ENCODE results near the gene INPP4B. TPM values are rescaled to one million over a fixed set of nuclear protein-coding genes. Genes with fewer than 3 reads are reported as not detected.
"Not testable (repeated sequence)": the region's sequence is repeated elsewhere in the genome, so short reads cannot be mapped to it uniquely, and the experiment has no call there.

Gene INPP4B
- total RNA-seq, 2 experiments from 2014 or later: 43.7 to 44.7 TPM

DNA sequence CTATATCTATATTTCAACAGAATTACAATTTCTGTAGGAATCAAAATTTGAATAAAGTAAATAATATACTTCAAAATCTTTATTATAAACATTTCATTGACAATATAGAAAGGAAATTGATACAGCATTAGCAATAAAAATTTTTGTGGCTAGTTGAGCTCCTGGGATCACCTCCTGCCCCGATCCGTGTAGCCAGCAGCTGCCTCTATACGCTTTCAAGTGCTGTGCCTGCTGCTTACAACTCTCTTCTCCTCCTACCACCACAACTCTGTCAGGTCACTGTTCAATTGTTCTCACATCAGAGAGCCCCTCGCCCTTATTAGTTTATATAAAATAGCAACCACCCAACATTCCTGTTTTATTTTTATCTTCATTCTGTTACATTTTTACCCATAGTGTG lies 27.6 kb downstream of the INPP4B start:
- ATAC-seq (no peak), DNase-seq (no peak)
- H3K9me3 Mint-ChIP-seq (ENCODE audit: insufficient read depth): no peaks in the 10 kb centered on the region
- H3K4me3 Mint-ChIP-seq: no peak overlapping the region
- no peaks in the 10 kb centered on the region for H3K36me3 Mint-ChIP-seq (ENCODE audit: low read depth)
- CTCF ChIA-PET: no interaction called here
- POLR2A ChIA-PET: no interaction called here
- H3K4me1 Mint-ChIP-seq (ENCODE audit: low read depth): peaks cover 17% of the 10 kb centered on the region
- H3K27ac Mint-ChIP-seq: no peak overlapping the region
- no peaks in the 10 kb centered on the region for H3K27me3 Mint-ChIP-seq (ENCODE audit: low read depth)

DNA sequence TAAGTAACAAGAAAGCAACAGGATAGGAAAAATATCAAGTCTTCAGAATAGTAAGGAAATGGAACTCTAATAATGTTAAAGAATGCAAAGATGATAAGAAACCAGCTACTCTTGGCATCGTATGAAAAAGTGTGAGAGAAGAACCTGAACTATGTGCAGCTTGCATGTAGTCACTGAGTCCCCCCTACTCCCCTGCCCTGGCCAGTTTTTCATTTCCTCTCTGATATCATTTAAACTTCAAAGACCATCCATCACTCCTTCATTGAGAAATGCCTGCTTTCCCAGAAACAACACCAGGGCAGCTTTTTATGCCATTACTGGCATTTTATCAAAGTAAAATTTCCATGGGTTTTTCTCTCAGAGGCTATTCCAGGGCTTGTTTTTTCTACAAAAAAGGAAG lies 28.1 kb downstream of the INPP4B start:
- Mint-ChIP-seq H3K27me3 (ENCODE audit: low read depth) (no peaks in the 10 kb centered on the region), H3K36me3 (ENCODE audit: low read depth) (no peaks in the 10 kb centered on the region), H3K4me1 (ENCODE audit: low read depth) (peaks cover 17% of the 10 kb centered on the region), H3K9me3 (ENCODE audit: insufficient read depth) (no peaks in the 10 kb centered on the region), H3K27ac (no peak overlapping the region), H3K4me3 (no peak overlapping the region)
- DNase-seq (no peak), ATAC-seq (no peak)
- ChIA-PET POLR2A (interaction anchor here (0.6 kb wide), 1 partner anchor 364 kb away, joined by 3 read pairs; no protein-coding TSS in a partner anchor), CTCF (no interaction called here)

DNA sequence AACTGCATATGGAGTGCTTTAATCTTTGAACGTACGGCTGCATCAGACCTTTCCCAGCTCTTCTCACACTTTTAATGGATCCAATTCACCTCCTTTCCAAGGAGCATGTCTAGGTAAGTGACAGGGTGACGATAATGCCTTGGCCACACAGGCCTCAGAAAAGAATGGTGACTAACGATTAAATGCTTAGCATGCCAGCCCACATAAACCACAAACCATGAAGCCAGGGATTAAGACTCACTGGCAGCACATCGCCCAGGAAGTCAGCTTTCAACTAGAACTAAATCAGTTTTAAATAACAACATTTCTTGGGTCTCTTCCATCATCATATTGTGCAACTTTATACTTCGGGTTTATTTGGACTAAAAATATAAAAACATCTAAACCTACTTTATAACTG lies 28.7 kb downstream of the INPP4B start:
- Mint-ChIP-seq H3K27ac (peak overlapping the region; percentile 2), H3K36me3 (ENCODE audit: low read depth) (no peaks in the 10 kb centered on the region), H3K4me3 (no peak overlapping the region), H3K4me1 (ENCODE audit: low read depth) (peaks cover 17% of the 10 kb centered on the region), H3K27me3 (ENCODE audit: low read depth) (no peaks in the 10 kb centered on the region), H3K9me3 (ENCODE audit: insufficient read depth) (no peaks in the 10 kb centered on the region)
- ChIA-PET CTCF (no interaction called here), POLR2A (interaction anchor here (0.6 kb wide), 1 partner anchor 364 kb away, joined by 3 read pairs; no protein-coding TSS in a partner anchor)
- ATAC-seq (peak; percentile 83), DNase-seq (peak; percentile 68)

DNA sequence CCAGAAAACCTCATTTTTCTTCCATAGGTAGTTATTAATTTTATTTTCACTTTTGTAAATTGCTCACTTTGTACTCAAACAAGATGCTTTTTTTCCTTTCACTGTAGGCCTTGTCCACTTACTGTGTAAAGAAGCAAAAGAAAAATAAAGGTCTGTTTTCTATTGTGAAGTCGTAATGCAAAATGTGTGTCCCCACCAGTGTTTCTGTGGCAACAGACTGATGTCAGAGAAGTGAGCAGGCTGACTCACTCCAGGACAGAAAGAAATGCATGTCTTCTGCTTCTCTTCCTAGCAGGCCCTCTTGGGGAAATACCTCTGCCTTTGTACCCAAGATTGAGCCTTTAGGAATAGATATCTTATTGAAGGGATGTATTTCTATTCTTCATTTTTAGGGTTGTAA lies 30.3 kb downstream of the INPP4B start:
- Mint-ChIP-seq H3K36me3 (ENCODE audit: low read depth) (no peaks in the 10 kb centered on the region), H3K27me3 (ENCODE audit: low read depth) (no peaks in the 10 kb centered on the region), H3K9me3 (ENCODE audit: insufficient read depth) (no peaks in the 10 kb centered on the region), H3K27ac (no peak overlapping the region), H3K4me1 (ENCODE audit: low read depth) (peaks cover 22% of the 10 kb centered on the region), H3K4me3 (no peak overlapping the region)
- POLR2A ChIA-PET: interaction anchor here (0.7 kb wide), 1 partner anchor 502 kb away, joined by 3 read pairs; no protein-coding TSS in a partner anchor
- ATAC-seq (peak; percentile 53), DNase-seq (peak; percentile 30)
- CTCF ChIA-PET: no interaction called here

DNA sequence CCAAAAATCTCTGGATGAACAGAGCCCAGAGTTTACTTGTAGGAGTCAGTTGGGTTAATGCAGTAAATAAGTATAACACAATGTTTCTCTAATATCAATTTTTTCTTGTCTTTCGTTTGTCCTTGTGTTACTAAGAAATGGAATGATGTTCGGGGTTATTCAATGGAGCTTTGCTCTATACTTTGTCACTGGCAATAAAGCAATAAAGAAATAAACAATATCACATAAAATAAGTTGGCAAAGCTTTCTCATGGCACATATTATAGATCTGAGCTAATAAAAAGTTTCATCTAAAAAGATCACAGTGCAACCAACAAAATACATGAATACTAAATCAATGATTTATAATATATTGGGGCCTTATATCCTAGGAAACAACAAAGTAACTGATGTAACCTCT lies 32.7 kb downstream of the INPP4B start:
- ChIA-PET POLR2A (no interaction called here), CTCF (interaction anchor here (1.1 kb wide), 1 partner anchor 19 kb away, joined by 3 read pairs; no protein-coding TSS in a partner anchor)
- Mint-ChIP-seq H3K9me3 (ENCODE audit: insufficient read depth) (no peaks in the 10 kb centered on the region), H3K36me3 (ENCODE audit: low read depth) (no peaks in the 10 kb centered on the region), H3K27ac (no peak overlapping the region), H3K27me3 (ENCODE audit: low read depth) (no peaks in the 10 kb centered on the region), H3K4me3 (no peak overlapping the region), H3K4me1 (ENCODE audit: low read depth) (peaks cover 22% of the 10 kb centered on the region)
- ATAC-seq (no peak), DNase-seq (no peak)

DNA sequence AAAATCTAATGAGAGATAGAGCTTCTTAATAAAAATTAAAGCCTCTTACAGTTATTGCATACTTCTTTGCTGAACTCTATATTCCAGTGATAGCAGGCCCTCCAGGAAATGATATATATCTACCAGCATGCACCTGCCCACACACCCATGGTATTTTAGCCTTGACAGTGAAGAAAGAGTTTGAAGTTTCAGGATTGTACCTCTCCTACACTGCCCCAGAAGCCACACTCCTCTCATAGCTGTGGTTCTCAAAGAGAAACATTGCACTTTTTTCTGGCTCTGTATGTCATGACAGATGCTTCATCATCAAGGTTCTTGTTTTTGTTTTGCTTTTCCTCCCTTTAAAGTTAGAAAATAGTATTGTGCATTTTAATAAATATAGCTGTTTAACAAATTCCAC lies 34.0 kb downstream of the INPP4B start:
- Mint-ChIP-seq H3K36me3 (ENCODE audit: low read depth) (no peaks in the 10 kb centered on the region), H3K9me3 (ENCODE audit: insufficient read depth) (no peaks in the 10 kb centered on the region), H3K27ac (no peak overlapping the region), H3K27me3 (ENCODE audit: low read depth) (no peaks in the 10 kb centered on the region), H3K4me3 (no peak overlapping the region), H3K4me1 (ENCODE audit: low read depth) (peaks cover 10% of the 10 kb centered on the region)
- ChIA-PET CTCF (interaction anchor here (2.1 kb wide), 1 partner anchor 14 kb away, joined by 4 read pairs; no protein-coding TSS in a partner anchor), POLR2A (no interaction called here)
- ATAC-seq: no peak
- no peak for DNase-seq

DNA sequence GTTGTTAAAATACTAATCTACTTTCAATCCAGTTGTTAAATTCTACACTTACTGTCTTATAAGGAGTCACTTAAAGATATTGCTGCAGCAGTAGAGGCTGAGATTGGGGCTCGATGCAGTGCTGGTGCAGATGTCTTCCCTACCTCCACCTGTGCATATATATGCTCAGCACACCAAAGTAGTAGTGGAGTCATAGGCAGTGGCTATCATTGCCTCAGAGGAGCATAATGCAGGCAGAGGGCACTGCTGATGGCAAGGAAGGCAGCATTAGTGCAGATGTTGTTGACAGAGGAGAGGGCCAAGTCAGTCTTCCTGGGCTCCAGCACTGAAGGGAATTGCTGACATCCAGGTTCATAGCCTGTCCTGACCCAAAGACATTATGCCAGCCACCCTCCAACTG lies 35.1 kb downstream of the INPP4B start:
- no peaks in the 10 kb centered on the region for H3K36me3 Mint-ChIP-seq (ENCODE audit: low read depth)
- H3K4me3 Mint-ChIP-seq: no peak overlapping the region
- no peaks in the 10 kb centered on the region for H3K27me3 Mint-ChIP-seq (ENCODE audit: low read depth)
- peaks cover 10% of the 10 kb centered on the region for H3K4me1 Mint-ChIP-seq (ENCODE audit: low read depth)
- DNase-seq: no peak
- H3K9me3 Mint-ChIP-seq (ENCODE audit: insufficient read depth): no peaks in the 10 kb centered on the region
- CTCF ChIA-PET: interaction anchor here (2.1 kb wide), 1 partner anchor 15 kb away, joined by 4 read pairs; no protein-coding TSS in a partner anchor
- no peak overlapping the region for H3K27ac Mint-ChIP-seq
- POLR2A ChIA-PET: no interaction called here
- no peak for ATAC-seq

DNA sequence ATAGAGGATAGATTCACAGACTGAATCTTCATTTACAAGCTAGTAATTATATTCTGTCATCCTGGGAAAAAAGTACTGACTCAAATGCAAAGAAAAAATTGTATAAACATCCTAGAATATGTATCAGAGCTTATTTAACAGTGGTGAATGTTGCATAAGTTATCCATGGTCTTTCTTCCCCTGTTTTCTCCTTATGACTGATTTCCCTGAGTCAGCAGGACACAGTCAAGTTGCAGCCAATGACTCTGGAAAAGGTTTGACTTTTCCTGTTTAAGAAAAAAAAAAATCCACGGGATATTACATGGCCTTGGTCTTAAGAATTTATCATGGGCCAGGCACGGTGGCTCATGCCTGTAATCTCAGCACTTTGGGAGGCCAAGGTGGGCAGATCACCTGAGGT lies 36.5 kb downstream of the INPP4B start:
- Mint-ChIP-seq H3K4me3 (no peak overlapping the region), H3K27ac (no peak overlapping the region), H3K9me3 (ENCODE audit: insufficient read depth) (no peaks in the 10 kb centered on the region), H3K27me3 (ENCODE audit: low read depth) (no peaks in the 10 kb centered on the region), H3K4me1 (ENCODE audit: low read depth) (peaks cover 5% of the 10 kb centered on the region), H3K36me3 (ENCODE audit: low read depth) (no peaks in the 10 kb centered on the region)
- no peak for DNase-seq
- POLR2A ChIA-PET: no interaction called here
- no peak for ATAC-seq
- CTCF ChIA-PET: no interaction called here

DNA sequence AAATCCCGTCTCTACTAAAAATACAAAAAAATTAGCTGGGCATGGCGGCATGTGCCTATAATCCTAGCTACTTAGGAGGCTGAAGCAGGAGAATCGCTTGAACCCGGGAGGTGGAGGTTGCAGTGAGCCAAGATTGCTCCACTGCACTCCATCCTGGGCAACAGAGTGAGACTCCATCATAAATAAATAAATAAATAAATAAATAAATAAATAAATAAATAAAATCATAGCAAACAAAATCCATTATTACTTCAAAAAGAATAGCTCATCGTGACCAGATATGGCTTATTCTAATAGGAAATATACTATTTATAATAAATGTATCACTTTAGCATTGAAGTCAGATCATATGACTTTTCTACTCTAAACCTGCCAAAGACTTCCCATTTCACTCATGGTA lies 42.2 kb downstream of the INPP4B start:
- ATAC-seq: not testable (repeated sequence)
- H3K4me1 Mint-ChIP-seq (ENCODE audit: low read depth): peaks cover 21% of the 10 kb centered on the region

DNA sequence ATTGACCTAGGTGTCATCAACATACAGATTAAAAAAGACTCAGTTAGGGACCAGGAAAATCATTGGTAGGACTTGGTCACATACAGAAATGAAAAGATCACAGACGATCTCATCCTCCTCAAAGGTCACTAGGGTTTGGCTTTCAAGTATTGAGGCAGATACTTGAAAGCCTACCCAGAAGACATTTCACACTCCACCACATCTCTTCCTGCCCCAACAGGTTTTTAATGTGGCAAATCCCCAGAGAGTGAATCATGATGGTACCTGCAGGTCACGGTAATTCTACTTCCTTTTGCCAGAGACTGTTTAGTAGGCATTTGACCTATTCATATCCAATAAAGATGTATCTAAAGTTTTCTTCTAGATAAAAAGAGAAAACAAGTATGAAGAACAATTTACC lies 44.1 kb downstream of the INPP4B start:
- H3K36me3 Mint-ChIP-seq (ENCODE audit: low read depth): peaks cover 9% of the 10 kb centered on the region
- ChIA-PET CTCF (no interaction called here), POLR2A (no interaction called here)
- H3K27ac Mint-ChIP-seq: peak overlapping the region; percentile 64
- ATAC-seq: peak; percentile 77
- no peak overlapping the region for H3K4me3 Mint-ChIP-seq
- peaks cover 2% of the 10 kb centered on the region for H3K27me3 Mint-ChIP-seq (ENCODE audit: low read depth)
- DNase-seq: peak; percentile 62
- peaks cover 21% of the 10 kb centered on the region for H3K4me1 Mint-ChIP-seq (ENCODE audit: low read depth)
- no peaks in the 10 kb centered on the region for H3K9me3 Mint-ChIP-seq (ENCODE audit: insufficient read depth)

More for the DNA sequence above, 42.2 kb downstream of the INPP4B start:
- CTCF ChIA-PET; DNase-seq; POLR2A ChIA-PET; H3K36me3 Mint-ChIP-seq (ENCODE audit: low read depth); H3K27me3 Mint-ChIP-seq (ENCODE audit: low read depth); H3K9me3 Mint-ChIP-seq (ENCODE audit: insufficient read depth); H3K4me3 Mint-ChIP-seq; H3K27ac Mint-ChIP-seq: not testable (repeated sequence)

DNA sequence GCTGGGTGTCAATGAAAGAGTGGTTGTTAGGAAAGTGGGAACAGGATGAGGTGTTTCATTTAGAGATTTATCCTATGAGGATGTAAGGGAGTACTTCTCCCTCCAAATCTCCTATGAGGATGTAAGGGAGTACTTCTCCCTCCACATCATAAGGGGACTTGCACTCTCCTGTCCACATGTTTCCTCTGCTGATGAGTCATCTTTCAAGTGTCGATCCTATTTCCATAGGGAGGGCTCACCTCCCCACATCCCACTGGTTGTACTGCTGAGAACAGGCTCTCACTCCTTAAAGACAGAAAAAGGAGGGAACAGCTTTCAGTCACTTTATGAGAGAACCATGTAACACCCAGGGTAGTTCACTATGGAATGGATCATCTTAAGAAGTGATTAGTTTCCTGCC lies 65.0 kb downstream of the INPP4B start:
- POLR2A ChIA-PET: no interaction called here
- CTCF ChIA-PET: no interaction called here
- Mint-ChIP-seq H3K9me3 (ENCODE audit: insufficient read depth) (no peaks in the 10 kb centered on the region), H3K4me1 (ENCODE audit: low read depth) (peaks cover 4% of the 10 kb centered on the region), H3K27me3 (ENCODE audit: low read depth) (no peaks in the 10 kb centered on the region), H3K36me3 (ENCODE audit: low read depth) (no peaks in the 10 kb centered on the region), H3K4me3 (no peak overlapping the region), H3K27ac (no peak overlapping the region)
- DNase-seq (no peak), ATAC-seq (no peak)

DNA sequence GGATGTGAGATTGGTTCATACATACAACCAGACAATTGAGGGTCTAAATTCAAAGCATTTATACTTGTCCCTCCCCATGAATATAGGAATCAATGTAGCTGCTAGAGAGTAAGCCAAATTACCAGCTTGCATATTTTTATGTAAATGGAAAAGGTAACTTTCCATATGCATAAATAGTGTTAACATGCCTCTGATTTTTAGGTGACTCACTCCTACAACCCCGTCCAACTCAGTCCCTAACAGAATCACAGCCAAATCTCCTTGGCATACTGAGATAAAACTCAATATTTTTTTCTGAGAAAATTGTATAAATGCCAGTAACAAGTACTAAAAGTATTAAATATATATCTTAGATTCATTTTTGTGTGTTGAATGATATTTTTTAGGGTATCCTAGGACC lies 67.2 kb downstream of the INPP4B start:
- H3K27me3 Mint-ChIP-seq (ENCODE audit: low read depth): no peaks in the 10 kb centered on the region
- no peaks in the 10 kb centered on the region for H3K36me3 Mint-ChIP-seq (ENCODE audit: low read depth)
- no peak overlapping the region for H3K27ac Mint-ChIP-seq
- ChIA-PET CTCF (no interaction called here), POLR2A (no interaction called here)
- ATAC-seq (no peak), DNase-seq (no peak)
- no peaks in the 10 kb centered on the region for H3K9me3 Mint-ChIP-seq (ENCODE audit: insufficient read depth)
- no peak overlapping the region for H3K4me3 Mint-ChIP-seq
- H3K4me1 Mint-ChIP-seq (ENCODE audit: low read depth): peaks cover 7% of the 10 kb centered on the region

DNA sequence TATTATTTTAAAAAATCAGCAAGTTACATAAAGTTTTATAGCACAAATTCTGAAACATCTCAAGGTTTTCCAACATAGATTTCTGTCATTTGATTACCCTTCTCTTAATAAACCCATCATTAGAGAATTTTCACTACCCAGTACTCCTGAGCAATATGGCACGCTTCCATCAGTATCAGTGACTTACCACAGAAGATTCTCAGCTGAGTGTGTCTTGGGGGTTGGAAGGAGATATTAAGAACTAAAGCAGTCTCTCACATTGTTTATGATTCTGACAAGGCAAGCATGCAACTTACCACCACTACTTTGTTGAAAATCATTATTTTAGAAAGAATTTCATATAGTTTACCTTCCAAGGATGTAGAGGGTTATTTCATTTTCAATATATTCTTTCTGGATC lies 67.7 kb downstream of the INPP4B start:
- no peaks in the 10 kb centered on the region for H3K27me3 Mint-ChIP-seq (ENCODE audit: low read depth)
- ChIA-PET POLR2A (no interaction called here), CTCF (no interaction called here)
- H3K4me1 Mint-ChIP-seq (ENCODE audit: low read depth): peaks cover 7% of the 10 kb centered on the region
- DNase-seq (no peak), ATAC-seq (no peak)
- no peaks in the 10 kb centered on the region for H3K36me3 Mint-ChIP-seq (ENCODE audit: low read depth)
- no peak overlapping the region for H3K4me3 Mint-ChIP-seq
- H3K27ac Mint-ChIP-seq: no peak overlapping the region
- no peaks in the 10 kb centered on the region for H3K9me3 Mint-ChIP-seq (ENCODE audit: insufficient read depth)
